Right lobe of liver (tissue), 4 donors: ENCODE results near the gene CRYL1.

ENCODE experiments used
- CTCF ChIP-seq, 4 donors: fragments of 200-600 bp in 3 of 4; fragments of 450-650 bp in 1 of 4; IDR thresholded peaks; one replicate each; pipeline versions ENCODE4 v1.5.1 to v1.8.0; 2016 to 2022; ENCODE audit warnings: antibody characterized with exemption in 4 of 4, mild to moderate bottlenecking in 2 of 4
- POLR2A ChIP-seq: fragments of 450-650 bp; IDR thresholded peaks from one replicate; pipeline ENCODE4 v1.6.1; 2017; ENCODE audit warnings: antibody characterized with exemption, mild to moderate bottlenecking
- donor health status: DM: no; HTN: no; CAD: no.
- donor health status: DM: no; HTN: no; CAD: no.
- donor health status: DM: no; HTN: yes; CAD: no.

DNA sequence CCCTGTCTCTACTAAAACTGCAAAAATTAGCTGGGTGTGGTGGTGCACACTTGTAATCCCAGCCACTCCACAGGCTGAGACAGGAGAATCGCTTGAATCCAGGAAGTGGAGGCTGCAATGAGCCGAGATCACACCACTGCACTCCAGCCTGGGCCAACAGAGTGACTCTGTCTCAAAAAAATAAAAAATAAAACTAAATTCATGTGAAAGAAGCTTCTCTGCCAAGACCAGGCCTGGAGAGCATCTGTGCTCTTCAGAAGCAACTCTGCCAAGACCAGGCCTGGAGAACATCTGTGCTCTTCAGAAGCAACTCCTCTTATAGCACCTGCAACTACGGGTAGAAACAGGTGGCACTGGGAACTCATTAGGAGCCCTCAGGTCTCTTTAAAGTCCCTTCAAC lies 37.7 kb downstream of the CRYL1 start:
- TF ChIP-seq POLR2A: no peak
- TF ChIP-seq CTCF (IDR thresholded peaks at IDR 0.05): no peak
